GM18517 (cell line): ENCODE measurements around the gene UMAD1.
"Not testable (repeated sequence)": the region's sequence is repeated elsewhere in the genome, so short reads cannot be mapped to it uniquely, and the experiment has no call there.

ENCODE experiments used
- ATAC-seq: cut with Tn5 transposase; IDR thresholded peaks from one replicate; pipeline ENCODE4 v1.9.1; 2021; ENCODE audit warnings: mild to moderate bottlenecking, moderate library complexity; ENCODE audit not compliant: unreplicated experiment

The UMAD1 gene

GRCh38 chr7:7651479-7651878, 10.9 kb downstream of the UMAD1 start:
- no peak for ATAC-seq

DNA sequence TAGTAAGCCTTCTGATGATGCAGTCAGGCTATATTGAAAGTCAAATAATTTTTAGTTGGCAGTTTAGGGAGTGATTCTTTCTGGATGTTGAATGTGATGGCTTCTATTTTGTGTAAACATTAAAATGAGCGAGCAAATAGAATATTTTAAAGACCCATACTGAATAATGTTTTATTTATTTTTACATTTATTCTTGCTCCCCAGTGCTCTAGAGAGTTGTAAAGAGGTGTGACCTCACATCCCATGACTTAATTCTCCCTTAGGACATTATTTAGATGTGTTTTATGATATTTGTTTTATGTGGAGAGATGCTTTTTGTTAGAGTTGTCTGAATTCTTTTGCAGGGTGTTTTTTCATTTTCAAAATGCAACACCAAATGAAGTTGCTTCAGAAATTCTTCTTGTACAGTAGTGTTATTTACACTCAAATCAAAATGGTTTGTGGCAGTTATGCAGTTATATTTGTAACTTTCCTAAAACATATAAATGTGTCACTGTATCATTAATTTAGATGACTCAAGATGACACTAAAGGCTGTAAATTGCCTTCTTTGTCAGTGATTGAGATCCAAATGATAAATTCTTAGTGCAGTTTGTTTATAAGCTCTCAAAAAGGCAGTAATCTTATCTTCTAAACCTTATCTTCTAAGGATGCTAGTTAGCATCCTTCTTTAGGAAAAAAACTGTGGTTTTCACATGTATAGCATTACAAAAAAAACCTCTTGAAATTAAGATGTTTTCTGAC, 12.4 kb downstream of the UMAD1 start:
- ATAC-seq = no peak

- no peak for ATAC-seq
Measured at GRCh38 chr7:7653593-7654187, 13.1 kb downstream of the UMAD1 start.

DNA sequence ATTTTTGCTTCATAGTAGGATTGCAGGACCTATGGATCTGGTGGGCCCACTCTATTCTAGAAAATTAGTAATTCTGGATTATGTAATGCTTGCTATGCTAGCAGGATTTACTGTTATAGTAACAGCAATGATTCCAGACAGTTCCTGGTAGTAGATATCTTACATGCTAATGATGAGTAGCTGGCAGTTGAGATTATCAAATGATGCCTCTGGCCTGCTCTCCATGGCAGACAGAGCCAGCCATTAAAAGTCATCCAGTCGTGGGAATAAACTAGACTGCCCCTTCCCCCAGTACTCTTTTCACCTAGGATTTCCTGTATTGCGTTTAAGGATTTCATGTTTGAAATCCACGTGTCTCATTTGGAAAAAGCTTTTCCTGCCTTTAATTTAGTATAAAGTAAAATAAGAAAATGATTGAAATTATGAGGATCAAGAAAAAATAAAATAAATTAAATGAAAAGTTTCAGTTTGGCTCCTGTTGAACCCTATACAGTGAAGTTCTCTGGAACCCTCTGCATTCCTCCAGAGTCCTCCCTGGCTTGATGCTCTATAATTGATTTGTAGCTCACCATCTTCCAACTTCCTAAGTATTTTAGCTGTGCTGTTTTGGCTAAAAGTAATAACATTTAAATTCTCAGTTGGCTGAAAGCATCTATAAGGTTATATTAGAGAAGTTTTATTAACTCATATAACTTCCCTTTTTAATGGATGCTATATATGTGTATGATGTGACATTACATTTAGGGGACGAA, 14.6 kb downstream of the UMAD1 start:
- no peak for ATAC-seq

GRCh38 chr7:7656459-7656858, 15.9 kb downstream of the UMAD1 start:
- ATAC-seq = not testable (repeated sequence)

DNA sequence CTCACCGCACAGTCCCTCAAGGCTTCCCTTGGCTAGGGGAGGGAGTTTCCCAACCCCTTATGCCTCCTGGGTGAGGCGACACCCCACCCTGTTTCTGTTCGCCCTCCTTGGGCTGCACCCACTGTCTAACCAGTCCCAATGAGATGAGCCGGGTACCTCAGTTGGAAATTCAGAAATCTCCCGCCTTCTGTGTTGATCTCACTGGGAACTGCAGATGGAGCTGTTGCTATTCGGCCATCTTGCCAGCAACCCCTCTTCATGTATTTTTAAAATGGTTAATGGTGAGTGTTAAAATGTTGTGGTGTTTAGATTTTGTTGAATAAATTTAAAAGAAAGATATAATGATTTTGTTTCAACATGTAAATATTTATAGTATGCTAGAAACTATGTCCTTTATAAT, 22.0 kb downstream of the UMAD1 start:
- no peak for ATAC-seq

DNA sequence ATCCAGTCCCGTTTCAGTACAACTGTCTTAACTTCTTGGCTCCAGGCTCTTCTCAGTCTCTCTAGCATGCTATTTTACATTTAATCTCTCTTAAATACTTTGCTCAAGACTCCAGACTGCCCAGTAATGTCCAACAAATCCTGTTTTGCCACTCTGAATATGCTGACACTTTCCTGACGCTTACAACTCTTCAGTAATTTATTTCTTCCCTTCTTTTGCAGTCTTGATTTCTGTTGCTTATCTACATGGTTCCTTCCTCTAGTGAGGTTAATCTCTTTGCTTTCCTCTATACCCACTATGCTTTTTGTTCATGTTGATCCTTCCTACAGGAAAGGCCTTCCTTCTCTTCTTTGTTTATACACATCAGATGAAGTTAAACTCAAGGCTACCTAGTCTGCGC, 23.7 kb downstream of the UMAD1 start:
- no peak for ATAC-seq

DNA sequence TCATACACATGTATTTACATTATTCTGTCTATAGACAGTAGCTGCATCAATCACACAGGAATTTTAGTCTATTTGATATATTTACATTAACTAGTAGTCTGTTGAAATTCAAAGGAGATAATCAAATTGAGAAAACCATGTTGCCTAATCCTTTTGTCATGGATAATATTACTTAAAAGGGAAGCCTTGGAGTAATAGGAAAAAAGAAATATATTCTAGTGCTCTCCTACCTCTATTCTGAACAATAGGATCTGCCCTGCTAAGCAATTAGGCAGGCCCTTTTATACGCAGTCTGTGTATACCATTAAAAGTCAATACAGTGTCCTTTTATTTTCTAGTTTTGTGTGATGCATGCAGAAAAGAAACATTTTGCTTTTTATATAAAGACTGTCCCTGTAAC, 24.5 kb downstream of the UMAD1 start:
- no peak for ATAC-seq

- no peak for ATAC-seq
Measured at GRCh38 chr7:7667187-7667586, 26.6 kb downstream of the UMAD1 start.

- ATAC-seq = no peak
Measured at GRCh38 chr7:7668706-7669105, 28.2 kb downstream of the UMAD1 start.

DNA sequence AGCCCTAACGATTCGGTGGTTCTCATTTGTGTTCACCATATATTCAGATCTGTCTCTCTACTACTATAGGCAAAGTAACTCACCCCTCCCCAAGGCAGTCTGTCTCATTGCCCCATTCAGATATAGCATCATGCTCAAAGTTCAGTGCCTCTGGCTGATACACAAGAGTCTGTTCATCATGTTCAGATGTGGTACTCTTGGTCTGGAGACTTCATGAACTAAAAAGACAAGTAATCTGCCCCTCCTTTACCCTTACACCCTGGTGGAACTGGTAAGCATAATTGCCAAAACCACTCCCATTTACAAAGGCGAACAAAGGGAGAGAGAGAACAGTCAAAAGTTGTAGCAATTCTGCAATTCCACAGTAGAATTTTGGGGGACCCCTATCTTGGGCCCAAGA, 29.9 kb downstream of the UMAD1 start:
- ATAC-seq = no peak

DNA sequence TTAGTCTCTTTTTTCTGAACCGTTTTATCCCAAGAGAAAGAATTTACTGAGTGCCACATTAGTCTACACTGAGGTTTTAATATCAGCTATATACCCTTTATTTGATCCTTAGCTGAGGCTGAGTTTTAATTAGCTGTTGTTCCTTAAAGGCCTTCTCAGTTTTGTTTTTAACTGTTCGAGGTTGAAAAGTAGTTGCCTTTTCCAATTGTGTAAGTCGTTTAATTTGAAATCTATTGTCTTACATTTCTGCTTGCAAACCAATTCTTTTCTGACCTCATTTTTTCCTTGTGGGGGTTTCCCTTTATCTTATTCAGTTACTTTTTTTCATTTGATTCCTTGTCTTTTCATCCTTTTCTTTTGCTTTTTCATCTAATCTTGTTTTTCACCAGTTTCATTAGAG, 30.8 kb downstream of the UMAD1 start:
- ATAC-seq = no peak

- no peak for ATAC-seq
Measured at GRCh38 chr7:7672545-7673239, 32.1 kb downstream of the UMAD1 start.

DNA sequence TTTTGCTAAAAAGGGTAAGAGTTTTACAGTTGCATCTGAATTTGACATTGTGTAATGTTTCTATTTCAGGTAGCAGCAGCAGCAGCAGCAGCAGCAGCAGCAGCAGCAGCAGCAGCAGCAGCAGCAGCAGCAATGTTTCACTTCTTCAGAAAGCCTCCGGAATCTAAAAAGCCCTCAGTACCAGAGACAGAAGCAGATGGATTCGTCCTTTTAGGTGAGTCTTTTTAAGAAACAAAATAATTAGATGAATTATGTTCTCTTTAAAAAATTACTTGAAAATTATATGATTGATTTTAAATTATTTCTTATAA, 32.6 kb downstream of the UMAD1 start:
- ATAC-seq = no peak

DNA sequence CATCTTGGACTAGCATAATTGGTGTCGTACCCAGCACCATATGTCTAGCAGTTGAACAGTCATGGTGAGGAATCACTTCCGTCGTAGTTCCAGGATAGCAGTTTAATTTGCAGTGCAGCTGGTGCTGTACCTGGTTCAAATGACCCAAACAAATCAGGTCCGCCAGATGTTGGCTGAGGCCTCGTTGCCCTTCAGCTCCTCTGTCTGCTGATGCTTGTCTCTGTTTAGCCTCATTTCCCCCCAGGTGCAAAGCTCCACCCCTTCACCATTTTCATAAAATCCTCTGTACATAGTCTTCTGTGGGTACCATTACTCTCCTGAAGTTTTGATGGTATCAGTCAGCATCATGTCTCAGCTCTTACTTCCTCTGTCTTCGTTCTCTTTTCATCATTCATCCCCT, 35.1 kb downstream of the UMAD1 start:
- no peak for ATAC-seq

DNA sequence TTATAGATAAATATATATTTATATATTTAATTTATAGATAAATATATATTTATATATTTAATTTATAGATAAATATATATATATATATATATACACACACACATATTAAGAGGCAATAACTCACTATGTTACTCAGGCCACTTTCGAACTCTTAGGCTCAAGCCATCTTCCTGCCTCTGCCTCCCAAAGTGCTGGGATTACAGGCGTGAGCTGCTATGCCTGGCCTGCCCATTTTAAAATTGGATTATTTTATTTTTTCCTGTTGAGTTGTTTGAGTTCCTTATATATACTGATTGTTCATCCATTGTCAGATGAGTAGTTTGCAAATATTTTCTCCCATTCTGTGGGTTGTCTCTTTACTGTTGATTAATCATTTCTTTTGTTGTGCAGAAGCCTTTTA, 39.1 kb downstream of the UMAD1 start:
- not testable (repeated sequence) for ATAC-seq

- peak; percentile 80 for ATAC-seq
Measured at GRCh38 chr7:7681191-7681935, 40.8 kb downstream of the UMAD1 start.

GRCh38 chr7:7681936-7682329, 41.4 kb downstream of the UMAD1 start:
- no peak for ATAC-seq

- ATAC-seq = no peak
Measured at GRCh38 chr7:7682861-7683260, 42.3 kb downstream of the UMAD1 start.

DNA sequence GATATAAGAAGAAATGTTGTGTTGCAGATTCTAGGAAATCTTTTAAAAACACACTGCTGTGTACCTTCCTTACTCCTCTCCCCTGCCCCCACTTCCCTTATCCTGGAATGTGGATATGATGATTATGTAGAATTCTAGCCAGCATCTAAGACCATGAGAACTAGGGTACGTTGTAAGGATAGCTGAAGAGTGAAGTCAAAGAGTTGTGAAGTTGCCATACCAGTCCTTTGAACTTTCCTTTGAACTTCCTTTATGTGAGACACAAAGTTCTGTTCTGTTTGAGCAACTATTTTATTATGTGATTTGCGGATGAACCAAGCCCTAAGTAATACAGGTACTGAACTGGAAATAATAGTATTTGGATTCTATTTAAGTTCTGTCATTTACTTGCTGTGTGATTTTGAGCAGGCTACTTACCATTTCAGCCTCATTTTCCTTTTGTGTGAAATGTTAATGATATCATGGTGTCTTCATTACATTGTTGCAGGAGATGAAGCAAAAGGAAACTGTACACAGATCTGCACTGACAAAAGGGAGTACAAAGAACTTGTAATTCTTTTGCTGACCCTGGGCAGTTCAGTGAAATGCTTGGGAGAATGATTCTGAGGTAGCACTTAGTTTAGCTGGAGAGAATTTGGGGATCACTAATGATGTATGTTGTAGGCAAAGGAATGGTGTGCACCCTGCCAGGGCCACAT, 46.4 kb downstream of the UMAD1 start:
- no peak for ATAC-seq
